Measurements from ENCODE around the gene SLC27A1. TPM values are rescaled to one million over a fixed set of nuclear protein-coding genes. Genes with fewer than 3 reads are reported as not detected.

Gene SLC27A1
- polyA plus RNA-seq, 1 of the 3 experiments (the other 2 are of a cell fraction) = 15.0 TPM

DNA sequence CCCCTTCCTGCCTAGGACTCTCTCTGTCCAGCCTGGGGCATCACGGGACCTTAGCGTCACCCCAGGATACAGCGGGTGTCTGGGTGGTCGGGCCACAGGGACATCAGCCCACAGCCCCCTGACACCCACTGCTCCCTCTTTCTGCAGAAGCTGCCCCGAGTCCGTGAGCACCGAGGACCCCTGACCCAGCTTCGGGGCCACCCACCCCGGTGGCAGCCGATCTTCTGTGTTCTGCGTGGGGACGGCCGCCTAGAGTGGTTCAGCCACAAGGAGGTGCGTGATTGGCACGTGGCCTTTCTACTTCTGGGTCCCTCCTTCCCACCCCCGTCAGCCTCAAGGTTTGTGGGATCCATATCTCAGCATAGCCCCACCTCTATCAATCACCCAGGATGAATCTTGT is 61.8 kb downstream of the SLC27A1 start:
- POLR2A ChIA-PET = no interaction called here
- no peak overlapping the region for H3K4me2 ChIP-seq
- H3K4me1 ChIP-seq (ENCODE audit: control insufficient read depth in 1 of 2, insufficient read depth in 2 of 2, low read depth in 1 of 2, low read length in 1 of 2) = no peaks in the 10 kb centered on the region
- DNase-seq = no peak
- H3K79me2 ChIP-seq (ENCODE audit: insufficient read depth) = no peaks in the 10 kb centered on the region
- no peaks in the 10 kb centered on the region for H3K9me2 ChIP-seq
- no peak overlapping the region for H3K27ac ChIP-seq (ENCODE audit: low read depth in 2 of 2, low read length in 1 of 2)
- H3F3A ChIP-seq (replicated peaks; ENCODE audit: insufficient read depth) = no peaks in the 10 kb centered on the region
- H4K20me1 ChIP-seq (ENCODE audit: insufficient read depth) = no peaks in the 10 kb centered on the region
- H3K27me3 ChIP-seq (ENCODE audit: insufficient read depth) = no peaks in the 10 kb centered on the region
- H3K4me3 ChIP-seq (ENCODE audit: low read depth in 2 of 2, low read length in 1 of 2) = no peak overlapping the region
- H3K36me3 ChIP-seq (replicated peaks in 1 of 2; ENCODE audit: control insufficient read depth in 1 of 2, insufficient read depth in 2 of 2, low read length in 1 of 2) = no peaks in the 10 kb centered on the region
- no peak for TF ChIP-seq TEAD4 (IDR thresholded peaks at IDR 0.05; ENCODE audit: borderline replicate concordance, insufficient read depth)
- TF ChIP-seq CHD2 (IDR thresholded peaks at IDR 0.05; ENCODE audit: low read length, partially characterized antibody) = no peak
- no peak for TF ChIP-seq TCF12 (IDR thresholded peaks at IDR 0.05)
- TF ChIP-seq JUND (IDR thresholded peaks at IDR 0.05) = no peak
- TF ChIP-seq, protein P1, sequence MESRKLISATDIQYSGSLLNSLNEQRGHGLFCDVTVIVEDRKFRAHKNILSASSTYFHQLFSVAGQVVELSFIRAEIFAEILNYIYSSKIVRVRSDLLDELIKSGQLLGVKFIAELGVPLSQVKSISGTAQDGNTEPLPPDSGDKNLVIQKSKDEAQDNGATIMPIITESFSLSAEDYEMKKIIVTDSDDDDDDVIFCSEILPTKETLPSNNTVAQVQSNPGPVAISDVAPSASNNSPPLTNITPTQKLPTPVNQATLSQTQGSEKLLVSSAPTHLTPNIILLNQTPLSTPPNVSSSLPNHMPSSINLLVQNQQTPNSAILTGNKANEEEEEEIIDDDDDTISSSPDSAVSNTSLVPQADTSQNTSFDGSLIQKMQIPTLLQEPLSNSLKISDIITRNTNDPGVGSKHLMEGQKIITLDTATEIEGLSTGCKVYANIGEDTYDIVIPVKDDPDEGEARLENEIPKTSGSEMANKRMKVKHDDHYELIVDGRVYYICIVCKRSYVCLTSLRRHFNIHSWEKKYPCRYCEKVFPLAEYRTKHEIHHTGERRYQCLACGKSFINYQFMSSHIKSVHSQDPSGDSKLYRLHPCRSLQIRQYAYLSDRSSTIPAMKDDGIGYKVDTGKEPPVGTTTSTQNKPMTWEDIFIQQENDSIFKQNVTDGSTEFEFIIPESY (IDR thresholded peaks at IDR 0.05; ENCODE audit: borderline replicate concordance, low read depth) = no peak
- no peak for TF ChIP-seq RFX5 (IDR thresholded peaks at IDR 0.05; ENCODE audit: low read length)
- TF ChIP-seq EZH2phosphoT487 (IDR thresholded peaks at IDR 0.05; ENCODE audit: borderline replicate concordance, low read depth) = no peak
- TF ChIP-seq YY1 (IDR thresholded peaks at IDR 0.05; ENCODE audit: low read depth) = no peak
- TF ChIP-seq RXRA (IDR thresholded peaks at IDR 0.05; ENCODE audit: borderline replicate concordance, low read depth) = no peak
- TF ChIP-seq RCOR1 (IDR thresholded peaks at IDR 0.05; ENCODE audit: low read length) = no peak
- no peak for TF ChIP-seq GABPA (IDR thresholded peaks at IDR 0.05; ENCODE audit: low read depth)
- no peak for TF ChIP-seq NFIC (IDR thresholded peaks at IDR 0.05; ENCODE audit: borderline replicate concordance)
- TF ChIP-seq RAD21 (IDR thresholded peaks at IDR 0.05; ENCODE audit: low read length) = no peak
- no peak for TF ChIP-seq NRF1 (IDR thresholded peaks at IDR 0.05; ENCODE audit: low read depth, low read length)
- TF ChIP-seq POLR2AphosphoS5 (IDR thresholded peaks at IDR 0.05; ENCODE audit: low read depth, low read length) = no peak
- H2AFZ ChIP-seq (ENCODE audit: low read depth) = no peak overlapping the region
- CTCF ChIA-PET = interaction anchor here (1.3 kb wide), 1 partner anchor 12 kb away, joined by 3 read pairs; no protein-coding TSS in a partner anchor
- no peak overlapping the region for H3K9ac ChIP-seq
- WGBS (ENCODE audit: low lambda C conversion rate) = 60% methylated on average over 12 of the region's 16 CpGs
- H3K9me3 ChIP-seq = no peaks in the 10 kb centered on the region

DNA sequence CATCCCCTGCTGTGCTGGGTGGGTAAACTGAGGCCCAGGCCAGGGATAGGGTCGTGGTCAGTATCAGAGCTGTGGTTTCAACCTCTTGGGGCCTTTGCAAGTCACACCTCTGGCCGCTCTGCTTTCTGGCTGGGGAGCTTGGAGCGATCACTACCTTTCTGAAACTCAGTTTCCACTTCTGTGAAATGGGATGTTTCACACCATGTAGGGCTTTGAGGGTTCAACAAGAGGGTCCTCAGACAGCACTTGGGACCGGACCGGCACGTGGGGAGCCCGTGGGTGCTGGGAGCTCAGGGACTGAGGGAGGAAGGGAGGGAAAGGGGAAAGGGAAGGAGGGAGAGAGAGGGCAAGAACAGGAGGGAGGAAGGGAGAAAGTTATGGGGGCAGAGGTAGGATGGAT is 62.2 kb downstream of the SLC27A1 start:
- Histone ChIP-seq H3K27ac (ENCODE audit: low read depth in 2 of 2, low read length in 1 of 2) (no peak overlapping the region), H3K4me1 (ENCODE audit: control insufficient read depth in 1 of 2, insufficient read depth in 2 of 2, low read depth in 1 of 2, low read length in 1 of 2) (no peaks in the 10 kb centered on the region), H3K4me2 (no peak overlapping the region), H2AFZ (ENCODE audit: low read depth) (no peak overlapping the region), H3K79me2 (ENCODE audit: insufficient read depth) (no peaks in the 10 kb centered on the region), H3F3A (replicated peaks; ENCODE audit: insufficient read depth) (no peaks in the 10 kb centered on the region), H4K20me1 (ENCODE audit: insufficient read depth) (no peaks in the 10 kb centered on the region), H3K4me3 (ENCODE audit: low read depth in 2 of 2, low read length in 1 of 2) (no peak overlapping the region), H3K9ac (no peak overlapping the region), H3K27me3 (ENCODE audit: insufficient read depth) (no peaks in the 10 kb centered on the region), H3K9me3 (no peaks in the 10 kb centered on the region), H3K9me2 (no peaks in the 10 kb centered on the region), H3K36me3 (replicated peaks in 1 of 2; ENCODE audit: control insufficient read depth in 1 of 2, insufficient read depth in 2 of 2, low read length in 1 of 2) (no peaks in the 10 kb centered on the region)
- ChIA-PET CTCF (interaction anchor here (1.3 kb wide), 1 partner anchor 12 kb away, joined by 3 read pairs; no protein-coding TSS in a partner anchor), POLR2A (no interaction called here)
- no peak for DNase-seq
- TF ChIP-seq FOXM1 (IDR thresholded peaks at IDR 0.05; ENCODE audit: low read depth) (no peak), EZH2phosphoT487 (IDR thresholded peaks at IDR 0.05; ENCODE audit: borderline replicate concordance, low read depth) (no peak), POLR2AphosphoS5 (IDR thresholded peaks at IDR 0.05; ENCODE audit: low read depth, low read length) (no peak)
- 42% methylated on average over 7 of the region's 7 CpGs for WGBS (ENCODE audit: low lambda C conversion rate)
